Endothelial cell of umbilical vein (primary cell): Measurements from ENCODE around the gene TMEM50B. TPM values are rescaled to one million over a fixed set of nuclear protein-coding genes. Genes with fewer than 3 reads are reported as not detected.
"Not testable (repeated sequence)": the region's sequence is repeated elsewhere in the genome, so short reads cannot be mapped to it uniquely, and the experiment has no call there.

Source experiments
- BruUV-seq: library from RNA; stranded (reverse); fragments of 400-500 nt; replicated peaks from 2 replicates; lab custom pipeline; 2021; lab: Mats Ljungman, UMichigan
- CTCF ChIA-PET: fragments of 300-600, 350-600 bp; sonication (Branson Sonifier 250); formaldehyde crosslinking; loops from one replicate; lab custom pipeline; 2021; ENCODE audit warnings: antibody characterized with exemption, inconsistent platforms; lab: Charles Lee
- POLR2A ChIA-PET: fragments of 300-600, 350-600 bp; sonication (Branson Sonifier 250); formaldehyde crosslinking; loops from one replicate; lab custom pipeline; 2021; ENCODE audit warnings: antibody characterized with exemption, inconsistent platforms; lab: Charles Lee
- DNase-seq: peaks from one replicate; pipeline ENCODE4 v3.0.0-alpha.2; 2011; ENCODE audit warnings: low read depth, low spot score
- FAIRE-seq: peaks from 2 replicates; lab custom pipeline; 2011; peaks lifted over from hg19 to GRCh38; lab: Jason Lieb, UNC
- H2AFZ ChIP-seq: 2 replicates; pipeline ENCODE4 v1.6.0; 2012; ENCODE audit warnings: low read depth, low read length, control low read depth, inconsistent platforms
- H3K27ac ChIP-seq: 2 replicates; pipeline ENCODE4 v1.5.1; 2011; ENCODE audit warnings: low read depth, mild to moderate bottlenecking, control low read depth, low read length, moderate library complexity; ENCODE audit not compliant: insufficient read depth
- H3K27me3 ChIP-seq, 2 experiments: 2 replicates each; pipeline versions ENCODE4 v1.6.0 to v1.6.1; 2011; ENCODE audit warnings: low read length in 2 of 2, mixed read lengths in 1 of 2; ENCODE audit not compliant: control insufficient read depth in 2 of 2, insufficient read depth in 2 of 2
- H3K36me3 ChIP-seq, 2 experiments: 2 replicates in 1 of 2; 3 replicates in 1 of 2; pipeline ENCODE4 v1.5.1; 2011; ENCODE audit warnings: low read length in 2 of 2, mild to moderate bottlenecking in 1 of 2, moderate library complexity in 1 of 2; ENCODE audit not compliant: control insufficient read depth in 2 of 2, insufficient read depth in 2 of 2; ENCODE audit errors: extremely low read depth in 1 of 2
- H3K4me1 ChIP-seq: 3 replicates; pipeline ENCODE4 v1.5.1; 2011; ENCODE audit warnings: mild to moderate bottlenecking, low read length; ENCODE audit not compliant: control insufficient read depth, insufficient read depth; ENCODE audit errors: extremely low read depth
- H3K4me2 ChIP-seq: 2 replicates; pipeline ENCODE4 v1.6.1; 2011; ENCODE audit warnings: low read length, control low read depth, mixed read lengths; ENCODE audit not compliant: insufficient read depth
- H3K4me3 ChIP-seq, 3 experiments: fragments of 200-600 bp in 1 of 3; sonication (generic), shearing (Covaris generic) in 1 of 3; replicated peaks in 1 of 3; 2 replicates each; pipeline ENCODE4 v1.5.1; 2011 to 2016; ENCODE audit warnings: control low read depth in 3 of 3, low read length in 3 of 3, mild to moderate bottlenecking in 2 of 3, inconsistent platforms in 1 of 3, low read depth in 1 of 3, moderate library complexity in 1 of 3; ENCODE audit not compliant: insufficient read depth in 1 of 3
- H3K79me2 ChIP-seq: 2 replicates; pipeline ENCODE4 v1.6.0; 2012; ENCODE audit warnings: low read length, inconsistent platforms; ENCODE audit not compliant: control insufficient read depth, insufficient read depth
- H3K9ac ChIP-seq: replicated peaks from 2 replicates; pipeline ENCODE3; 2011; ENCODE audit warnings: low read length, control low read depth; ENCODE audit not compliant: insufficient read depth; ENCODE audit errors: extremely low read depth
- H3K9me1 ChIP-seq: replicated peaks from 3 replicates; pipeline ENCODE4 v1.6.0; 2011; ENCODE audit warnings: mild to moderate bottlenecking, low read length; ENCODE audit not compliant: control insufficient read depth, insufficient read depth; ENCODE audit errors: extremely low read depth
- H3K9me3 ChIP-seq: replicated peaks from 2 replicates; pipeline ENCODE4 v1.5.1; 2012; ENCODE audit warnings: low read length, inconsistent platforms; ENCODE audit not compliant: control insufficient read depth, insufficient read depth
- H4K20me1 ChIP-seq: replicated peaks from 2 replicates; pipeline ENCODE3; 2011; ENCODE audit warnings: mild to moderate bottlenecking, low read length; ENCODE audit not compliant: control insufficient read depth, insufficient read depth; ENCODE audit errors: extremely low read depth
- CTCF ChIP-seq, 2 donors: IDR thresholded peaks; 1 replicate in 1 of 2; 2 replicates in 1 of 2; pipeline ENCODE4 v1.5.1; 2011; ENCODE audit warnings: low read length in 2 of 2, mild to moderate bottlenecking in 2 of 2, moderate library complexity in 2 of 2, control low read depth in 1 of 2, inconsistent platforms in 1 of 2, low read depth in 1 of 2; ENCODE audit not compliant: insufficient read depth in 1 of 2; ENCODE audit errors: extremely low read depth in 1 of 2
- EZH2 ChIP-seq: IDR thresholded peaks from 2 replicates; pipeline ENCODE4 v1.6.1; 2012; ENCODE audit warnings: borderline replicate concordance, low read depth, mild to moderate bottlenecking, moderate library complexity, low read length, inconsistent platforms; ENCODE audit not compliant: severe bottlenecking
- FOS ChIP-seq: IDR thresholded peaks from 2 replicates; pipeline ENCODE4 v1.6.1; 2011; ENCODE audit warnings: mild to moderate bottlenecking, low read length, moderate library complexity, borderline replicate concordance; ENCODE audit not compliant: insufficient read depth
- GATA2 ChIP-seq: IDR thresholded peaks from 2 replicates; pipeline ENCODE4 v1.7.0; 2011; ENCODE audit warnings: low read depth, mild to moderate bottlenecking, moderate library complexity, mixed read lengths, low read length; ENCODE audit not compliant: insufficient read length, insufficient read depth
- JUN ChIP-seq: IDR thresholded peaks from 2 replicates; pipeline ENCODE4 v1.6.1; 2011; ENCODE audit warnings: borderline replicate concordance, low read depth; ENCODE audit not compliant: insufficient read length, insufficient read depth
- MAX ChIP-seq: IDR thresholded peaks from 2 replicates; pipeline ENCODE4 v1.6.1; 2011; ENCODE audit not compliant: insufficient read depth, insufficient read length
- MYC ChIP-seq: IDR thresholded peaks from one replicate; pipeline ENCODE4 v1.6.1; 2011; ENCODE audit warnings: mild to moderate bottlenecking, low read depth, low read length
- POLR2A ChIP-seq: IDR thresholded peaks from 2 replicates; pipeline ENCODE4 v1.6.1; 2012; ENCODE audit warnings: low read depth, mild to moderate bottlenecking, control low read depth, low read length
- POLR2AphosphoS5 ChIP-seq: IDR thresholded peaks from 2 replicates; pipeline ENCODE4 v1.6.1; 2012; ENCODE audit warnings: low read depth, mild to moderate bottlenecking, control low read depth, low read length, moderate library complexity; ENCODE audit not compliant: insufficient read depth
- dilution Hi-C: fragments of 300-500 bp; cut with MboI; formaldehyde crosslinking; loops from one replicate; pipeline ENCODE4 v1.15.0; 2019; ENCODE audit warnings: low sequenced_read_pairs; ENCODE audit not compliant: extremely low pct_ligation_motif_present
- intact Hi-C: fragments of 100-400 bp; cut with micrococcal nuclease; formaldehyde crosslinking; loops from one replicate; pipeline ENCODE4 v1.10.0; 2022
- polyA plus RNA-seq, 4 experiments: library from polyadenylated mRNA; depleted of rRNA in 3 of 4; stranded (reverse) in 3 of 4; unstranded in 1 of 4; fragments of >200 nt; gene quantifications; 2 replicates each; pipeline versions ENCODE4 v1.2.1 to v1.2.3, GENCODE V29; 2011 to 2012; ENCODE audit warnings: missing spikeins in 1 of 4
- total RNA-seq: library from RNA; stranded (reverse); gene quantifications from 2 replicates; pipeline ENCODE4 v1.2.3, GENCODE V29; 2021

Gene TMEM50B
- total and polyA plus RNA-seq, 2 donors (not counting 3 experiments of a cell fraction or from before 2014, with no cell fraction given), result 25.1 to 29.3 TPM

GRCh38 chr21:33449616-33450015, 30.2 kb downstream of the TMEM50B start:
- intact Hi-C loops, result no loop called here
- POLR2A ChIA-PET, result no interaction called here
- dilution Hi-C loops, result no loop called here
- H3K36me3 ChIP-seq, result no peaks in the 10 kb centered on the region
- H2AFZ ChIP-seq, result no peak overlapping the region
- H3K79me2 ChIP-seq, result no peaks in the 10 kb centered on the region
- CTCF ChIA-PET, result interaction anchor here (1.5 to 2.1 kb wide), 5 partner anchors 12 to 253 kb away, joined by 3 to 9 read pairs (median 5); no protein-coding TSS in a partner anchor
- H3K4me2 ChIP-seq, result no peak overlapping the region
- DNase-seq, result no peak
- H3K9me3 ChIP-seq, result no peaks in the 10 kb centered on the region
- H3K4me3 ChIP-seq, result no peak overlapping the region
- no peak overlapping the region for H3K27ac ChIP-seq
- H3K9me1 ChIP-seq, result no peaks in the 10 kb centered on the region
- no peaks in the 10 kb centered on the region for H3K27me3 ChIP-seq
- H3K4me1 ChIP-seq, result no peaks in the 10 kb centered on the region
- no peak for FAIRE-seq
- no peak overlapping the region for H3K9ac ChIP-seq
- H4K20me1 ChIP-seq, result no peaks in the 10 kb centered on the region
- TF ChIP-seq JUN (no peak), FOS (no peak), CTCF (IDR thresholded peaks at IDR 0.05; ENCODE audit: extremely low read depth in 1 of 2, insufficient read depth in 1 of 2, low read depth in 1 of 2, low read length in 2 of 2) (no peak), POLR2AphosphoS5 (no peak), POLR2A (no peak), MYC (no peak), EZH2 (no peak), MAX (no peak), GATA2 (no peak)
- no TSS peak for BruUV-seq

- H3K27ac ChIP-seq, intact Hi-C loops, H3K4me2 ChIP-seq, H3K27me3 ChIP-seq, H3K9ac ChIP-seq, BruUV-seq, DNase-seq, H3K36me3 ChIP-seq, H2AFZ ChIP-seq, H3K9me1 ChIP-seq, H3K9me3 ChIP-seq, H3K79me2 ChIP-seq, H3K4me1 ChIP-seq, FAIRE-seq, H3K4me3 ChIP-seq, dilution Hi-C loops, H4K20me1 ChIP-seq: not testable (repeated sequence)
- POLR2A ChIA-PET, result interaction anchor here (0.7 kb wide), 1 partner anchor 181 kb away, joined by 4 read pairs; no protein-coding TSS in a partner anchor
- CTCF ChIA-PET, result interaction anchor here (0.6 to 6.7 kb wide), 5 partner anchors 33 to 316 kb away, joined by 4 to 133 read pairs (median 62); partner anchors contain the start of gene TMEM50B
Measured at GRCh38 chr21:33446620-33447019, 33.2 kb downstream of the TMEM50B start.
